Measurements from ENCODE around the gene PKD1.

Gene PKD1

DNA sequence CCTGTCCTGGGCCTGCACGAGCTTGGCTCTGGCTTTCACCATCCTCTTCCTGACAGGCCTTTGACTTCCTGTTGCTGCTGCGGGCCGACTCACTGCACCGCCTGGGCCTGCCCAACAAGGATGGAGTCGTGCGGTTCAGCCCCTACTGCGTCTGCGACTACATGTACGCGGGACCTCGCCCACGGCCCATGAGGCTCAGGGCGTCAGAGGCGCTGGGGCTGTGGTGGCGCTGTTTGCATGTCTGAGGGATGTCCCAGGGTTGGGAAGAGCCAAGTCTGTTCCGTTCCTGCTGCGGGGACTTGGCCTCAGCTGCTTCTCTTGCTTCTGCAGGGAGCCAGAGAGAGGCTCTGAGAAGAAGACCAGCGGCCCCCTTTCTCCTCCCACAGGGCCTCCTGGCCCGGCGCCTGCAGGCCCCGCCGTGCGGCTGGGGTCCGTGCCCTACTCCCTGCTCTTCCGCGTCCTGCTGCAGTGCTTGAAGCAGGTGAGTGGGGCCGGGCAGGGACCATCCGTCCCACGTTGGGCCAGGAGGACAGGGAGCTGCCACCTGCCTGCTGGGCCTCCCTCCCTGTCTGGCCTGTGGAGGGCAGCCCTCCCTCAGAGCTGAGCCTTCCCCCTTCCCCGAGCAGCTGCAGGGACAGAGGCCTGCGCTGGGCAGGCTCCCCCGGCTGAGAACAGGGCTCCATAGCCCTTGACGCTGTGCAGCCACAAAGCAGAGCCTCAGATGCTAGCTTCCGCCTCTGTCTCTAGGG is 64.1 kb downstream of the PKD1 start:
- no peak overlapping the region for H3K4me3 ChIP-seq (ENCODE audit: low read length)
- DNase-seq (ENCODE audit: low read depth) = peak; percentile 87
- no peak for TF ChIP-seq CTCF (IDR thresholded peaks at IDR 0.05; ENCODE audit: insufficient read depth, low read depth, low read length, missing control alignments)

DNA sequence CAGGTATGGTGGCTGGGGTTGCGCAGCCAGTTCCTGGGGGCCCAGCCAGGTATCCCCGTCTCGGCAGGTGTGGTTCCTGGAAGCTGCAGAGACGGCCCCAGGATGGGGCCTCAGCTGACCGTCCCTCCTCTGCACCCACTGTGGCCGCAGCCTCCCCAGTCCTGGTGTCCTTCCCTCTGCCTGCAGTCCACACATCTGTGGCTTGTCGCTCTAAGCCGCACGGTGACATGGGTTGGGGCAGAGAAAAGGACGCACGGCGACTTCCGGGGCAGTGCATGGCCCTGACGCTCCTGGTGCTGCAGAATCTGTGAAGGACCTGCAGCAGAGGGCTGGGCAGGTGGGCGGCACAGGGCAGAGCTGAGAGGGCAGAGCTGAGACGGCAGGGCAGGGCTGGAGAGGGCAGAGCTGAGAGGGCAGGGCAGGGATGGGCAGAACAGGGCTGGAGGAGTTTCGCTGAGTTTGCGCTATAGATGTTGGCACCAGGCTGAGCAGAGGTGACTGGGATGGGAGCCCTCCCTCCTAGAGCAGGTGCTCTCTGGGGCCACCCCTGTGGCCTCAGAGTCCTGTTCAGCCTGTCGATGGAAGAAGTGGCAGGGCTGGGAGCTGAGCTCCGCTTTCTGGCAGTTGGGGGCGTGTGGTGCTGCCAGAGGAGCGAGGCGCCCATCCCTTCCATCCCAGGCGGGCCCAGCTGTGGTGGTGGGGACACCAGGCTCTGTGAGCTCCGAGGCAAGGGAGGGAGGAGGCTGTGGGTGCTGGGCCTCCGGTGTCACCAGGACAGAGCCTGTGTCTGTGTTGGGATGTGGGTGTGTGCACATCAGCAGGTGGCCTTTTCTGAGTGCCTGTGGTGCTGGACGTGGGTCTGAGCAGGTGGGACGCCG is 64.9 kb downstream of the PKD1 start:
- no peak for TF ChIP-seq CTCF (IDR thresholded peaks at IDR 0.05; ENCODE audit: insufficient read depth, low read depth, low read length, missing control alignments)
- no peak for DNase-seq (ENCODE audit: low read depth)

DNA sequence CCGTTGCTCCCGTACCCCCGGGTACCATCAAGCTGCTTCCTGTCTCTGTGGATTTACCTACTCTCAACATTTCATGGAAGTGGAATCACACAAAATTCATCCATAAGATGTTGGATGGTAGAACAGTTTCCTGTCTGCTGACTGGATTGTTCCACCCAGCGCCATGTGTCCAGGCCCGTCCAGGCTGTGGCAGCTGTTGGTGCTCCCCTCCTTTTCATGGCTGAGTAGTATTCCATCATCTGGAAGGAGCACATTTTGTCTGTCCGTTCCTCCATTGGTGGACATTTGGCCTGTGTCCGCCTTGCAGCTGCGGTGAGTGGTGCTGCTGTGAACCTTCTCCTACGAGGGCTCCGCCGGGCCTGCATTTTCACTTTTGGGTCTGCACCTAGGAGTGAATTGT is 69.6 kb downstream of the PKD1 start:
- no peak for DNase-seq (ENCODE audit: low read depth)
- H3K4me3 ChIP-seq (ENCODE audit: low read length) = no peak overlapping the region
- no peak for TF ChIP-seq CTCF (IDR thresholded peaks at IDR 0.05; ENCODE audit: insufficient read depth, low read depth, low read length, missing control alignments)

More for the DNA sequence above, 64.9 kb downstream of the PKD1 start:
- H3K4me3 ChIP-seq (ENCODE audit: low read length) = no peak overlapping the region

DNA sequence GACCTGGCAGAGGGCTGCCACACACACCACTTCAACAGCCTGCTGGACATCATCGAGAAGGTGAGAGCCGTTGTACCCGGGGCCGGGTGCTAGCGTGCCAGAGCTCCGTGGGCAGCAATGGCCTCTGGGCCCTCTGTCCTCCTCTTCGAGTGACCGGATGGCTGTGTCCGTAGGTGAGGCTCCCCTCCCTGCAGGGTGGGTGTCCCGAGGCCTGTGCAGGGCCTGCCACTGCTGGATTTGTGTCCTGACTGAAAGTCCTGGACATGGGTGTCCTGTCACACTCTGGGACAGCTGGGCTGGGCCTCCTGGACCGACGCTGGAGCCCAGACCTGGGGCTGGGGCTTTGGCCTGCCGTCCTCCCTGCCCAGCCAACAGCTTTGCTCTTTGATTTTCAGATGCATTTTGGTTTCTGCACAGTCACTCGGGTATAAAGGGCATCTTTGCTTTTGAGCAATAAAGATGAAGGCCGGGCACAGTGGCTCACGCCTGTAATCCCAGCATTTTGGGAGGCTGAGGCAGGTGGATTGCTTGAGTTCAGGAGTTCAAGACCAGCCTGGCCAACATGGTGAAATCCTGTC is 71.2 kb downstream of the PKD1 start:
- TF ChIP-seq CTCF (IDR thresholded peaks at IDR 0.05; ENCODE audit: insufficient read depth, low read depth, low read length, missing control alignments) = no peak
- no peak overlapping the region for H3K4me3 ChIP-seq (ENCODE audit: low read length)
- no peak for DNase-seq (ENCODE audit: low read depth)

DNA sequence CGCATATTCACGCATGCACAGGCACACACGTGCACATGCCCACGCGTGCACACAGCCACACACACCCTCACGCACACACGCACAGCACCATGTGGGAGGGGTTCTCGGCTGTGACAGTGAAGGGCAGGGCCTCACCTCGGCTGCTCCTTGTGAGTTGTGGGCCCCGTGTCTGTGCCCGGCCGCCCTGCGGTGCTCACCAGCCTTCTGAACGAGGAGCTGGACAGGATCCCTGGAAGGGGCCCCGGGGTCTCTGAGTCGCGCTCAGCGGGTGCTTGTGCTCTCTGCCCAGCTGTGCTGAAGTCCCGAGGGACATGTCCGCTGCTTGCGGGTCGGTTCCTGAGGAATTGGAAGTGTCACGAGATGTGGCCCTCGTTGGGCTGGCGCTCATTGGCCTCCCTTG is 71.8 kb downstream of the PKD1 start:
- H3K4me3 ChIP-seq (ENCODE audit: low read length) = no peak overlapping the region
- no peak for TF ChIP-seq CTCF (IDR thresholded peaks at IDR 0.05; ENCODE audit: insufficient read depth, low read depth, low read length, missing control alignments)
- no peak for DNase-seq (ENCODE audit: low read depth)

DNA sequence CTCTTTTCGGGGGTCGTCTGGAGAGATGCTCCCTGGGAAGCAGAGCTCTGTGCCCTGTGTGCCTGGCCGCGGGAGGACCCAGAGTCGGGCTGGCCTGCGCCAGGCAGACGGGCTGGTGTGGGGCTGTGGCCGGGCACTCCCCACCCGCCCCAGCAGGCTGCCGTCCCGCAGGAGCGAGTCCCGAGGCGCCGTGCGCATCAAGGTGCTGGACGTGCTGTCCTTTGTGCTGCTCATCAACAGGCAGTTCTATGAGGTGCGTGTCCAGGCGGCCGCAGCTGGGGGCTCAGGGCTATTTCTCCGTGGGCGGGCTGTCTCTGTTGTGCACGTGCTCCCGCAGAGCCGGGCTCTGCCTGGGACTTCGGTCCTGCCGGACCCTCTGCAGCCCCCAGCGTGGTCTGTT is 72.9 kb downstream of the PKD1 start:
- no peak for DNase-seq (ENCODE audit: low read depth)
- no peak overlapping the region for H3K4me3 ChIP-seq (ENCODE audit: low read length)
- TF ChIP-seq CTCF (IDR thresholded peaks at IDR 0.05; ENCODE audit: insufficient read depth, low read depth, low read length, missing control alignments) = no peak
